HCT116 (cell line): ENCODE results near the gene GLRB. TPM values are rescaled to one million over a fixed set of nuclear protein-coding genes. Genes with fewer than 3 reads are reported as not detected.

Experiments
- ATAC-seq: fragments of 200-7000 bp; cut with Tn5 transposase; 2 replicates; pipeline ENCODE4 v1.9.1; 2020; ENCODE audit warnings: mild to moderate bottlenecking, moderate library complexity
- BruUV-seq: library from RNA; stranded (reverse); fragments of 400-500 nt; replicated peaks from 2 replicates; lab custom pipeline; 2021; lab: Mats Ljungman, UMichigan
- CTCF ChIA-PET: fragments of 300-600 bp; sonication (Branson Sonifier 250); formaldehyde crosslinking; loops from one replicate; lab custom pipeline; 2021; ENCODE audit warnings: antibody characterized with exemption; lab: Charles Lee
- POLR2A ChIA-PET: fragments of 300-600, 350-600 bp; sonication (Branson Sonifier 250); formaldehyde crosslinking; loops from one replicate; lab custom pipeline; 2021; ENCODE audit warnings: antibody characterized with exemption; lab: Charles Lee
- RAD21 ChIA-PET, 2 experiments: fragments of 300-600 bp; sonication (Branson Sonifier 250); formaldehyde crosslinking; loops; one replicate each; lab custom pipeline; 2023; ENCODE audit warnings: low total read pairs in 2 of 2; ENCODE audit not compliant: uncharacterized antibody in 2 of 2, unreplicated experiment in 2 of 2, low non-redundant PET in 1 of 2; lab: Charles Lee
- DNase-seq: peaks from one replicate; pipeline ENCODE4 v3.0.0-alpha.2; 2010; ENCODE audit warnings: low read depth, low spot score
- H2AFZ ChIP-seq: fragments of 200-600 bp; shearing (Covaris generic), sonication (generic); 2 replicates; pipeline ENCODE4 v1.6.1; 2017; ENCODE audit warnings: low read depth, mixed run types, mixed read lengths, antibody characterized with exemption, low read length; ENCODE audit not compliant: poor library complexity, severe bottlenecking
- H3K27ac ChIP-seq: 2 replicates; pipeline ENCODE4 v1.5.1; 2012; ENCODE audit warnings: low read depth, low read length
- H3K27me3 ChIP-seq: fragments of 200-600 bp; sonication (generic); 2 replicates; pipeline ENCODE4 v1.6.1; 2016; ENCODE audit warnings: mixed run types, low read length, mixed read lengths; ENCODE audit not compliant: insufficient read depth
- H3K36me3 ChIP-seq, 2 experiments: fragments of 200-500 bp in 1 of 2; fragments of 200-600 bp in 1 of 2; sonication (Bioruptor generic) in 1 of 2; sonication (generic) in 1 of 2; 2 replicates each; pipeline versions ENCODE4 v1.5.1 to v1.6.1; 2014 to 2016; ENCODE audit warnings: low read length in 2 of 2, inconsistent platforms in 1 of 2, mixed read lengths in 1 of 2, mixed run types in 1 of 2; ENCODE audit not compliant: insufficient read depth in 2 of 2, control insufficient read depth in 1 of 2
- H3K4me1 ChIP-seq, 2 experiments: fragments of 200-600 bp in 1 of 2; sonication (generic) in 1 of 2; 2 replicates each; pipeline versions ENCODE4 v1.5.1 to v1.6.1; 2012 to 2017; ENCODE audit warnings: low read length in 2 of 2, inconsistent platforms in 1 of 2, mild to moderate bottlenecking in 1 of 2, mixed read lengths in 1 of 2, mixed run types in 1 of 2, moderate library complexity in 1 of 2; ENCODE audit not compliant: insufficient read depth in 2 of 2, control insufficient read depth in 1 of 2
- H3K4me2 ChIP-seq: fragments of 200-600 bp; sonication (generic); 2 replicates; pipeline ENCODE4 v1.6.1; 2017; ENCODE audit warnings: mixed run types, low read length, mixed read lengths
- H3K4me3 ChIP-seq, 2 experiments: fragments of 200-600 bp in 1 of 2; sonication (generic) in 1 of 2; replicated peaks in 1 of 2; 2 replicates each; pipeline ENCODE4 v1.5.1; 2011 to 2016; ENCODE audit warnings: low read length in 2 of 2, control low read depth in 1 of 2, low read depth in 1 of 2, mild to moderate bottlenecking in 1 of 2, mixed read lengths in 1 of 2, mixed run types in 1 of 2
- H3K79me2 ChIP-seq: fragments of 200-600 bp; sonication (generic); 2 replicates; pipeline ENCODE4 v1.6.1; 2017; ENCODE audit warnings: mild to moderate bottlenecking, mixed run types, low read length, moderate library complexity, mixed read lengths; ENCODE audit not compliant: insufficient read depth
- H3K9ac ChIP-seq: fragments of 200-600 bp; sonication (generic); 2 replicates; pipeline ENCODE4 v1.6.1; 2016; ENCODE audit warnings: low read length, mixed read lengths
- H3K9me2 ChIP-seq: fragments of 200-600 bp; sonication (generic), shearing (Covaris generic); 2 replicates; pipeline ENCODE4 v1.6.1; 2017; ENCODE audit warnings: mixed run types, mild to moderate bottlenecking, moderate library complexity; ENCODE audit not compliant: insufficient read depth
- H3K9me3 ChIP-seq, 2 experiments: fragments of 200-500 bp in 1 of 2; fragments of 200-600 bp in 1 of 2; sonication (Bioruptor generic) in 1 of 2; sonication (generic) in 1 of 2; 2 replicates each; pipeline ENCODE4 v1.6.1; 2014 to 2017; ENCODE audit warnings: low read length in 2 of 2, mixed read lengths in 2 of 2, inconsistent platforms in 1 of 2, low read depth in 1 of 2, mild to moderate bottlenecking in 1 of 2, mixed run types in 1 of 2, moderate library complexity in 1 of 2; ENCODE audit not compliant: control insufficient read depth in 1 of 2, insufficient read depth in 1 of 2
- H4K20me1 ChIP-seq: fragments of 200-600 bp; sonication (generic), shearing (Covaris generic); 2 replicates; pipeline ENCODE4 v1.6.1; 2017; ENCODE audit warnings: mixed run types, mild to moderate bottlenecking, moderate library complexity; ENCODE audit not compliant: insufficient read depth
- CBX3 ChIP-seq: IDR thresholded peaks from 2 replicates; pipeline ENCODE4 v1.6.1; 2012; ENCODE audit warnings: low read depth
- CTCF ChIP-seq, 3 experiments: fragments of 200-600 bp in 1 of 3; sonication (generic) in 1 of 3; IDR thresholded peaks in 2 of 3; conservative IDR thresholded peaks in 1 of 3; 2 replicates each; pipeline ENCODE4 v1.5.1; 2012 to 2017; ENCODE audit warnings: low read depth in 2 of 3, low read length in 2 of 3, antibody characterized with exemption in 1 of 3, borderline replicate concordance in 1 of 3, control low read depth in 1 of 3, mild to moderate bottlenecking in 1 of 3, mixed read lengths in 1 of 3, mixed run types in 1 of 3, moderate library complexity in 1 of 3; ENCODE audit not compliant: insufficient read depth in 1 of 3
- EGR1 ChIP-seq: IDR thresholded peaks from 2 replicates; pipeline ENCODE4 v1.6.1; 2012; ENCODE audit warnings: low read depth
- EZH2phosphoT487 ChIP-seq: fragments of 200-600 bp; IDR thresholded peaks from 2 replicates; pipeline ENCODE4 v1.6.1; 2018; ENCODE audit warnings: antibody characterized with exemption, borderline replicate concordance
- JUND ChIP-seq: IDR thresholded peaks from 2 replicates; pipeline ENCODE4 v1.6.1; 2012
- RAD21 ChIP-seq: IDR thresholded peaks from 2 replicates; pipeline ENCODE4 v1.6.1; 2012; ENCODE audit warnings: low read depth, mild to moderate bottlenecking
- TCF7L2 ChIP-seq: IDR thresholded peaks from 2 replicates; pipeline ENCODE4 v1.7.0; 2011; ENCODE audit warnings: borderline replicate concordance, inconsistent platforms; ENCODE audit not compliant: insufficient read depth, insufficient read length; ENCODE audit errors: extremely low read depth
- YY1 ChIP-seq: IDR thresholded peaks from 2 replicates; pipeline ENCODE4 v1.6.1; 2011; ENCODE audit warnings: low read length, low read depth, moderate library complexity, mild to moderate bottlenecking; ENCODE audit not compliant: insufficient replicate concordance; ENCODE audit errors: extremely low read depth
- ZBTB33 ChIP-seq: IDR thresholded peaks from 2 replicates; pipeline ENCODE4 v1.6.1; 2011; ENCODE audit warnings: mild to moderate bottlenecking, low read length, moderate library complexity; ENCODE audit not compliant: insufficient replicate concordance; ENCODE audit errors: extremely low read depth
- ZFX ChIP-seq: fragments of 450-650 bp; IDR thresholded peaks from 2 replicates; pipeline ENCODE4 v1.6.1; 2017
- intact Hi-C: fragments of 100-400 bp; cut with micrococcal nuclease; formaldehyde crosslinking; loops from 2 replicates; pipeline ENCODE4 v1.10.0; 2022
- total RNA-seq: library from RNA; stranded (reverse); gene quantifications from one replicate; pipeline ENCODE4 v1.2.1, GENCODE V29; 2021; ENCODE audit not compliant: unreplicated experiment
- TF ChIP-seq, protein P1 (sequence below): IDR thresholded peaks from 2 replicates; pipeline ENCODE4 v1.6.1; 2012

GLRB gene
- total RNA-seq, 1 experiment from 2014 or later, result not detected

DNA sequence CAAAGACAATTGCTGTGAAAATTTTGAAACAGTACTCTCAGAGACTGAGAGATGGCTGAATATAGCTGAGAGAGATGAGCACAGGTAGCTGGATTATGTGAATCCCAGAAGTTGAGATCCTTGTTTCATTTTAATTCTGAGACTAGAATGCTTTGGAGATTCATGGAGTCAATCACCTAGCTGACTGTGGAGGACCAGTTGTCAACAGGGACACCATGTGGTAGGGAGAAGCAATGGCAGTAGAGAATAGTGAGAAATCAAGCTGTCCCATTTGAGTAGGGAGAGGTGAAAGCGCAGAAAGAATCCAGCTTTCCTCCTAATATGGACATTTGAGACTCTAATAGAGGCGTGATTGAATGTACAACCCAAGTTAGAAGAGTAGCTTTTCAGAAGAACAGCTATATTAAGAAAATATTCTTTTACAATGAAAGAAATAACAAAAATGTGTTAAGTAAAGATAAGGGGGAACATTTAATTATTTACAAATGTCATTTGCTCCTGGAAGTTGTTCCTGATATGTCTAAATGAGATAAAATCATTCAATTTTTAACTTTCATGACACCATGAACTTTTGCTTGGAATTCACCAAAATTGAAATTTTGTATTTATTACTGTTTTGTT is 30.3 kb upstream of the GLRB start:
- Histone ChIP-seq H3K79me2 (no peaks in the 10 kb centered on the region), H3K36me3 (no peaks in the 10 kb centered on the region), H3K4me3 (no peak overlapping the region)
- ATAC-seq, result peak; percentile 95
- CTCF ChIA-PET, result interaction anchor here (0.6 to 1.8 kb wide), 19 partner anchors 11 to 933 kb away, joined by 3 to 23 read pairs (median 4); no protein-coding TSS in a partner anchor
- TF ChIP-seq EZH2phosphoT487 (no peak), ZBTB33 (no peak), ZFX (no peak), YY1 (peak; percentile 13), TCF7L2 (no peak), EGR1 (no peak), CTCF (IDR thresholded peaks at IDR 0.05 in 2 of 3, conservative IDR thresholded peaks at IDR 0.05 in 1 of 3; ENCODE audit: borderline replicate concordance in 1 of 3, insufficient read depth in 1 of 3, low read depth in 2 of 3, low read length in 2 of 3) (peak; percentile 67 to 79 (median 70)), CBX3 (no peak), JUND (no peak), RAD21 (peak; percentile 82)
- TF ChIP-seq, protein P1, sequence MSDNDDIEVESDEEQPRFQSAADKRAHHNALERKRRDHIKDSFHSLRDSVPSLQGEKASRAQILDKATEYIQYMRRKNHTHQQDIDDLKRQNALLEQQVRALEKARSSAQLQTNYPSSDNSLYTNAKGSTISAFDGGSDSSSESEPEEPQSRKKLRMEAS, result no peak
- TF ChIP-seq, all 23 proteins: peak for 3
- DNase-seq, result peak; percentile 46
- Histone ChIP-seq H3K27me3 (no peaks in the 10 kb centered on the region), H3K4me1 (no peaks in the 10 kb centered on the region), H3K9me3 (no peaks in the 10 kb centered on the region), H3K9ac (no peak overlapping the region), H3K9me2 (no peaks in the 10 kb centered on the region), H3K4me2 (no peak overlapping the region), H4K20me1 (no peaks in the 10 kb centered on the region), H3K27ac (no peak overlapping the region), H2AFZ (peak overlapping the region; percentile 90)
- intact Hi-C loops, result loop anchor here (1.0 to 5.0 kb wide), 3 partner anchors 63 to 570 kb away; partner anchors contain the start of gene PDGFC
- ChIA-PET RAD21 (interaction anchor here (1.0 to 1.1 kb wide), 3 partner anchors 77 to 570 kb away, joined by 3 to 9 read pairs (median 3); no protein-coding TSS in a partner anchor), POLR2A (no interaction called here)
- no TSS peak for BruUV-seq
